GM18951 (cell line): ENCODE data around the gene TUBA4A.
A peak's percentile ranks its signal among the peaks of the same experiment; 100 is the strongest.
"Not testable (repeated sequence)": the region's sequence is repeated elsewhere in the genome, so short reads cannot be mapped to it uniquely, and the experiment has no call there.

Source experiments
- POLR2A ChIP-seq: IDR thresholded peaks from 4 replicates; pipeline ENCODE4 v1.6.1; 2011; ENCODE audit warnings: mild to moderate bottlenecking; ENCODE audit not compliant: insufficient read length, insufficient read depth; ENCODE audit errors: extremely low read depth
- in situ Hi-C: fragments of 300-500 bp; cut with MboI; formaldehyde crosslinking; loops from one replicate; pipeline ENCODE4 v1.12.0; 2022; ENCODE audit warnings: low sequenced_read_pairs, mixed read lengths, inconsistent platforms; ENCODE audit not compliant: unreplicated experiment

Gene TUBA4A

GRCh38 chr2:219210886-219211362 is 42.8 kb downstream of the TUBA4A start:
- in situ Hi-C loops: loop anchor here (5.0 kb wide), 1 partner anchor 49 kb away; the partner anchor contains the start of gene NHEJ1
- no peak for TF ChIP-seq POLR2A

DNA sequence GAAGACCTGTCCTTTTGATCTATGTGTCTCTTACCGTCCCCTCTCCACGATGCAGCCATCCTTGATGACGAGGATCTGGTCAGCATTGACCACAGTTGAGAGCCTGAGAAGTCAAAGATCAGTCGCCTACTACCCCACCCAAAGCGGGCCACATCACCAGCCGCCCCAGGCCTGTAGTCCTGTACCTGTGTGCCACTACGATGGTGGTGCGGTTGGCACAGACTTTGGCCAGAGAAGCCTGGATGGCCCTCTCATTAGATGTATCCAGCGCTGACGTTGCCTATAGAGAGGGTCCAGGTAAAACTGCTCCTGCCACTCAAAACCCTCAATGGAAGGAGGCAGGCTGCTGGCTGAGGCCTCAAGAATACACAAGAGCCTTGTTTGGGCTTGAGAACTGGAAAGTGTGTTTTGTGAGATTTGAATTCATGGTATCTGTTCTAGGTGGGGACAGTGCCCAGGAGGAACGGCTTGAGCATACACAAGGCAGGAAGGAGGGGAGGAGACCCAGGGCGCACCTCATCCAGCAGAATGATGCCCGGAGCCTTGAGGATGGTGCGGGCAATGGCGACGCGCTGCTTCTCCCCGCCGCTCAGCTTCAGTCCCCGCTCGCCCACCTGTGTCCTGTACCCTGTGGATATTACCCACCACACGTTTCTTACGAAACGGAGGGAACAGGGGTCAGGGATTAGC is 43.4 kb downstream of the TUBA4A start:
- in situ Hi-C loops: loop anchor here (5.0 kb wide), 1 partner anchor 48 kb away; the partner anchor contains the start of gene NHEJ1
- no peak for TF ChIP-seq POLR2A

DNA sequence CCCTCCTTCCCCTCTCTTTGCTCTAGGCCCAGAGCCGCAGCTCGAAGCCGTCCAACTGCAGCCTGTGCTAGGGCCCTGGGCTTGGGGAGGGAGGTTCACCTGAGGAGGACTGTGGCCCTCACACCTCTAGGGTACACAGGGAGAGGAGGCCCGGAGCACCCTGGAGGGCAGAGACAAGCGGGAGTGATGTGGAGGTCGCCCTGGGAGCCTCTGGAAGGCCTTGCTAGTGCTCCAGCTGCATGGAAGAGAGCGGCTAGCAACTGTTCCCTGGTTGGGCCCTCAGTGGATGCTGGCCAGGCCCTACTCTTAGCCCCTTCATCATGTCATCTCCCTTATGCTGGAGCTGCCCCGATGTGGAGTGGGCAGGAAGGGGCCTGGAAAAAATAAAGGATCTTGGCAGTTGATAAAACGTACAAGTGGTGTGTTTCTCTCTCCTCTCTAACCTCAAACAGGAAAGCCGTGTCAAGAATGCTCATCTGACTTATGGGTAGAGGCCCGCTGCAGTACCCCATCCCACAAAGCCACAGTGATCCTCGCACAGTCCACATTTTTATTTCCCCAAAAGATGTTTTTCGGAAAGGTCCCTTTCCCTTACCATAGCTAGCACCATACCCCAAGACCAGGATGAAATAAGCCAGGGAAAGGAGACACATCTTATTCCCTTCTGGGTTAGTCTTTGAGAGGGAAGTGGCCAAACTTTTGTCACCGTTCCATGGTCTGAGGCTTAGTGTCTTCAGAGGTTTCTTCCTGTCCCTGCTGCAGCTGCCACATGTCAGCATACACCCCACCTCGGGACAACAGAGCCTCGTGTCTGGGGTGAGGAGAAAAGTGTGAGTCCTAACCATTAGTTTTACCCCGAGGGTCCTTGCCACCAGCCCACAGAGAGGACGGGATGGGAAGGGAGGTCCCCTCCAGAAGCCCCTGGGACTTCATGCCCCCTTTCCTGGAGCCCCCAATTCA is 44.2 kb downstream of the TUBA4A start:
- in situ Hi-C loops: loop anchor here (5.0 kb wide), 1 partner anchor 47 kb away; the partner anchor contains the start of gene NHEJ1
- no peak for TF ChIP-seq POLR2A

DNA sequence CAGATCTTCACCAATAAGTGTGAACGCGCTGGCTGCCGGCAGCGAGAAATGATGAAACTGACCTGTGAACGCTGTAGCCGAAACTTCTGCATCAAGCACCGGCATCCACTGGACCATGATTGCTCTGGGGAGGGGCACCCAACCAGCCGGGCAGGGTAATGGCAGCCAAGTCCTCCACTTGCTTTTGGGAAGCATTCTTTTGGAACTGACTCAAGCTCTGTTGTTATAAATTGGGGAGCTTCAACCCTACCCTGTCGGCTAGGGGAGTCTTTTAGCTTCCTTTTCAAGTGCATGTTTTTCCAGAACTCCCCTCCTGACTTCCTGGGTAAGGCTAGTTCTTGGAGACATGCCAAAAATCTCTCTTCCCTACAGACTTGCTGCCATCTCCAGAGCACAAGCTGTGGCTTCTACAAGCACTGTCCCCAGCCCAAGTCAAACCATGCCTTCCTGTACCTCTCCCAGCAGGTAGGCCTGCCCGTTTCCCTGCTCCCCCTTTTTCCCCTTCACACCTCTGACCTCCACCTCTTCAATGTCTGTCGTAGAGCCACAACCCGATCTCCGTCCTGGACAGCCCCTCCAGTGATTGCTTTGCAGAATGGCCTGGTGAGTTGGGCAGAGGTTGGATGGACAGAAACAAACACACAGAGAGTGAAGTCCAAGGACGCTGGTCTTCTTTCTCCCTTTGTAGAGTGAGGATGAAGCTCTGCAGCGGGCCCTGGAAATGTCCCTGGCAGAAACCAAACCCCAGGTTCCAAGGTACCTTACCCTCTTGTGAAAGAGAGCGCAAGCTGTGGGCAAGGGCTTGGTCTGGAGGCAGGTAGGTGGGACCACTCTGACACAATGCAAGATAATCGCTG is 45.6 kb downstream of the TUBA4A start:
- in situ Hi-C loops: no loop called here
- no peak for TF ChIP-seq POLR2A

DNA sequence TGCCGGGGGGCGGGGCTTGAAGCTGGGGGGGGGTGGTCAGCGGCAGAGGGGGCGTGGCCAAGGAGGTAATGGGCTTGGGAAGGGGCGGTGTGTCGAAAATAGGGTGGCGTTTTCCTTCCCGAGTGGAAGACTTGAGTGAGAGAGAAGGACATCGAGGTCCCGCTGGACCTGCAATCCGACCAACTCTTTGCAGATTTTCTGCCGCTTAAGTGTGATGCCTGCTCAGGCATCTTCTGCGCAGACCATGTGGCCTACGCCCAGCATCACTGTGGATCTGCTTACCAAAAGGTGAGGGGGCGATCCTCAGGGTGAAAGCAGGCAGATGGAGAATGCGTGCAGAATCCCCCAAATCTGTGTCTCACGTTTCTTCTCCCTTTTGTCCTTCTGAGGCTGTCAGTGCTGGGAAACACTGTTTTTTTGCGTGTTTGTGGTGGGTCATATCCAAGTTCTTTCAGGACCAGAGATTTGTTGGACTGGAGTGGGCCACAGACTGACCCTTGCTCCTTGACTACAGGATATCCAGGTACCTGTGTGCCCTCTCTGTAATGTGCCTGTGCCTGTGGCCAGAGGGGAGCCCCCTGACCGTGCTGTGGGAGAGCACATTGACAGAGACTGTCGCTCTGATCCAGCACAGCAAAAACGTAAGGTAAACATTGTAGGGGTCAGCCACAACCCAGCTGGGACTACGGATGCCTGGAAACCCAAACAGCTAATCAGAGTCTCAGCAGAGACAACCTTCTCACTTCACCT is 46.4 kb downstream of the TUBA4A start:
- in situ Hi-C loops: no loop called here
- peak; percentile 16 for TF ChIP-seq POLR2A

GRCh38 chr2:219206328-219207133 is 47.2 kb downstream of the TUBA4A start, which contains the start of gene ZFAND2B:
ZFAND2B (plus strand) TSS chr2:219206782; CDS start chr2:219206988, 206 bp downstream.
- in situ Hi-C loops: no loop called here
- TF ChIP-seq POLR2A: peak; percentile 99

DNA sequence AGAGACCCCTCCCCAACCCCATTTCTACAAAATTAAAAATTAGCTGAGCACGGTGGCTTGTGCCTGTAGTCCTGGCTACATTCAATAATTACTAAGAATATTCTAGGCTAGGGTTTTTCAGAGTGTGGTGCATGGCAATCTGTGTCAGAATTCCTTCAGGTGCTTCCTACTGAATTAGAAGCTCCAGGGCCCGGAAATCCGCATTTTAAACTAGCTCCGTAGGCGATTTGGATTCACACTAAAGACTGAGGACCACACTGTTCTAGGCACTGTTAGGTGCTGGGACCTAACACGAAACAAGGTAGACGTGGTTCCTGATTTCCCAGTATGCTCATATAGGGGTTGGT is 47.8 kb downstream of the TUBA4A start:
- no peak for TF ChIP-seq POLR2A
- in situ Hi-C loops: no loop called here

GRCh38 chr2:219205165-219205538 is 48.6 kb downstream of the TUBA4A start:
- in situ Hi-C loops: no loop called here

DNA sequence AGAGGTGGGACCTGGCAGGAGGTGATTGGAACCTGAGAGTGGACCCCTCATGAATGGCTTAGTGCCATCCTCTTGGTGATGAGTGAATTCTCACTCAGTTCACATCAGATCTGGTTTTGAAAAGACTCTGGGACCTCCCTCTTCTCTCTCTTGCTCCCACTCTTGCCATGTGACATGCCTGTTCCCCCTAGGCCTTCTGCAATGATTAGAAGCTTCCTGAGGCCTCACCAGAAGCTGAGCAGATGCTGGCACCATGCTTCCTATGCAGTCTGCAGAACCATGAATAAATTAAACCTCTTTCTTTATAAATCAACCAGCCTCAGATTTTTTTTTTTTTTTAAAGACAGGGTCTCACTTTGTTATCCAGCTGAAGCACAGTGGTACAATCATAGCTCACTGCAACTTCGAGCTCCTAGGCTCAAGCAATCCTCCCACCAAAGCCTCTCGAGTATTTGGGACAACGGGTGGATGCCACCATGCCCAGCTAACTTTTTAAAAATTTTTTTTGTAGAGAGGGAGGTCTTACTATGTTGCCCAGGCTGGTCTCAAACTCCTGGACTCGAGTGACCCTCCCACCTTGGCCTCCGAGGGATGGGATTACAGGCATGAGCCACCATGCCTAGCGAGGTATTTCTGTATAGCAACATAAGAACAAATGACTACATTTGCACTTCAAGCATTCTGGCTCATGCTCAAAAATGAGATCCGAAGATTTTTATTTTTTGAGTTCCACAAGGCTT is 49.1 kb downstream of the TUBA4A start:
- no peak for TF ChIP-seq POLR2A
- in situ Hi-C loops: no loop called here

More at GRCh38 chr2:219205165-219205538, 48.6 kb downstream of the TUBA4A start:
- TF ChIP-seq POLR2A: no peak

DNA sequence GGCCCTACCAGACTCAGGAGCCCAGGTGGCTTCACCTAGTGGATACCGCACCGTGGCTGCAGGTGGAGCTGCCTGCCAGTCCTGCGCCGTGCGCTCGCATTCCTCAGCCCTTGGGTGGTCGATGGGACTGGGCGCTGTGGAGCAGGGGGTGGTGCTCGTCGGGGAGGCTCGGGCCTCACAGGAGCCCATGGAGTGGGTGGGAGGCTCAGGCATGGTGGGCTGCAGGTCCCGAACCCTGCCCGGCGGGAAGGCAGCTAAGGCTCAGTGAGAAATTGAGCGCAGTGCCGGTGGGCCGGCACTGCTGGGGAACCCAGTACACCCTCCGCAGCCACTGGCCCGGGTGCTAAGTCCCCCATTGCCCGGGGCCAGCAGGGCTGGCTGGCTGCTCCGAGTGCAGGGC is 52.4 kb downstream of the TUBA4A start:
- in situ Hi-C loops: not testable (repeated sequence)

GRCh38 chr2:219200502-219201326 is 53.0 kb downstream of the TUBA4A start:
- in situ Hi-C loops: not testable (repeated sequence)
